Osteoblast (primary cell): ENCODE data around the gene ANKRD33B. TPM values are rescaled to one million over a fixed set of nuclear protein-coding genes. Genes with fewer than 3 reads are reported as not detected.
"Not testable (repeated sequence)": the region's sequence is repeated elsewhere in the genome, so short reads cannot be mapped to it uniquely, and the experiment has no call there.

ENCODE experiments used
- DNase-seq: peaks from one replicate; pipeline ENCODE4 v3.0.0; 2011; ENCODE audit warnings: low spot score, mixed read lengths; ENCODE audit not compliant: insufficient read length; ENCODE audit errors: missing footprints
- H2AFZ ChIP-seq: 2 replicates; pipeline ENCODE4 v1.6.0; 2011; ENCODE audit warnings: mild to moderate bottlenecking, low read length
- H3K27ac ChIP-seq: 2 replicates; pipeline ENCODE4 v1.5.1; 2011; ENCODE audit warnings: mild to moderate bottlenecking, low read depth, low read length, moderate library complexity
- H3K27me3 ChIP-seq: 2 replicates; pipeline ENCODE4 v1.6.0; 2012; ENCODE audit warnings: mild to moderate bottlenecking, control low read depth, inconsistent platforms, low read length, moderate library complexity; ENCODE audit not compliant: insufficient read depth
- H3K36me3 ChIP-seq: 2 replicates; pipeline ENCODE4 v1.5.1; 2011; ENCODE audit warnings: mild to moderate bottlenecking, low read length, control low read depth, moderate library complexity; ENCODE audit not compliant: insufficient read depth
- H3K4me1 ChIP-seq: 2 replicates; pipeline ENCODE4 v1.5.1; 2011; ENCODE audit warnings: mild to moderate bottlenecking, low read length, control low read depth, moderate library complexity; ENCODE audit not compliant: insufficient read depth
- H3K4me2 ChIP-seq: 2 replicates; pipeline ENCODE4 v1.6.0; 2011; ENCODE audit warnings: mild to moderate bottlenecking, low read length; ENCODE audit not compliant: insufficient read depth
- H3K4me3 ChIP-seq: fragments of 200-600 bp; sonication (generic); 3 replicates; pipeline ENCODE4 v1.5.1; 2012; ENCODE audit warnings: mild to moderate bottlenecking, low read length, inconsistent platforms; ENCODE audit not compliant: insufficient read depth
- H3K79me2 ChIP-seq: 2 replicates; pipeline ENCODE4 v1.6.0; 2012; ENCODE audit warnings: mild to moderate bottlenecking, low read length, control low read depth, inconsistent platforms; ENCODE audit not compliant: insufficient read depth
- H3K9me3 ChIP-seq: 2 replicates; pipeline ENCODE4 v1.5.1; 2011; ENCODE audit warnings: low read depth, low read length, control low read depth
- H4K20me1 ChIP-seq: 2 replicates; pipeline ENCODE4 v1.6.0; 2012; ENCODE audit warnings: mild to moderate bottlenecking, low read length, control low read depth; ENCODE audit not compliant: insufficient read depth
- total RNA-seq: library from RNA; depleted of rRNA; stranded (reverse); fragments of >200 nt; gene quantifications from 2 replicates; pipeline ENCODE4 v1.2.3, GENCODE V29; 2012
- TF ChIP-seq, protein P1 (sequence below): IDR thresholded peaks from 2 replicates; pipeline ENCODE4 v1.5.1; 2011; ENCODE audit warnings: mild to moderate bottlenecking, low read depth, low read length, moderate library complexity; ENCODE audit errors: extremely low read depth

ANKRD33B gene
- 5.1 and 5.6 TPM in 2 replicates for total RNA-seq

DNA sequence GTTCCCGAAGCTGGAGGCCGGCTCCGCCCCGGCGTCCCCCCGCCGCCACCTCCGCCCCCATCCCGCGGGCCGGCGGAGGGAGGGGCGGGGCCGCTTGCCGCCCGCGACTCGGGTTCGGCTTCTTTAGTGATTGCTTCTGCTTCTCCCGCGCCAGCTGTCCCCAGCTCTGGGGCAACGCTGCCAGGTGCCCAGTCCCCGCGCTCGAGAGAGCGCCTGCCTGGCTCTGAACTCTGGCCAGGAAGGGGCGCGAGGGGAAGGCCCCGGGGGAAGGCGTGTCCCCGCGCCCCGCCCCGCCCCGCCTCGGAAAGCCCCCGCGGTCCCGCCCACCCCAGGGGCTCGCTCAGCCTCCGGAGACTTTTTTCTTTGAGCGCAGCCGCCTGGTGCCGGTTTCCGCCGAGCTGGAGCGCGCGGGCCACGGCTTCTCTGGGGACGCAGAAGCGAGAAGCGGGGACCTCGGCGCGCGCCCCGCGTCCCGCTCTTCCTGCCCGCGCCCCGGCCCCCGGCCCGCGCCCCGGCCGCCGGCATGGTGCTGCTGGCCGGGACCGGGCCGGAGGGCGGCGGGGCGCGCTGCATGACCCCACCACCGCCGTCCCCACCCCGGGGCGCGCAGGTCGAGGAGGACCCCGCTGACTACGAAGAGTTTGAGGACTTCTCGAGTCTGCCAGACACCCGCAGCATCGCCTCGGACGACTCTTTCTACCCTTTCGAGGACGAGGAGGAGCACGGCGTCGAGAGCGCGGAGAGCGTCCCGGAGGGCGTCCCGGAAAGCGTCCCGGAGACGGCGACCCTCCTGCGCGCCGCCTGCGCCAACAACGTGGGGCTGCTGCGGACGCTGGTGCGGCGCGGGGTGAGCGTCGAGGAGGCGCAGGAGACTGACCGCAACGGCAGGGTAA lies at the start of gene ANKRD33B:
Gene ANKRD33B, plus strand, starts transcription at position 126 of the 893 bp plus-strand sequence. Its CDS starts 398 bp downstream, at position 524.
- peak within 1 kb of the TSS; percentile 70 for H2AFZ ChIP-seq
- peak within 1 kb of the TSS; percentile 78 for H3K4me3 ChIP-seq
- peak within 1 kb of the TSS; percentile 8 for H3K27ac ChIP-seq
- H3K4me2 ChIP-seq = peak within 1 kb of the TSS; percentile 87
- no peaks in the 10 kb centered on the region for H3K9me3 ChIP-seq
- DNase-seq = peak; percentile 90
- TF ChIP-seq, protein P1, sequence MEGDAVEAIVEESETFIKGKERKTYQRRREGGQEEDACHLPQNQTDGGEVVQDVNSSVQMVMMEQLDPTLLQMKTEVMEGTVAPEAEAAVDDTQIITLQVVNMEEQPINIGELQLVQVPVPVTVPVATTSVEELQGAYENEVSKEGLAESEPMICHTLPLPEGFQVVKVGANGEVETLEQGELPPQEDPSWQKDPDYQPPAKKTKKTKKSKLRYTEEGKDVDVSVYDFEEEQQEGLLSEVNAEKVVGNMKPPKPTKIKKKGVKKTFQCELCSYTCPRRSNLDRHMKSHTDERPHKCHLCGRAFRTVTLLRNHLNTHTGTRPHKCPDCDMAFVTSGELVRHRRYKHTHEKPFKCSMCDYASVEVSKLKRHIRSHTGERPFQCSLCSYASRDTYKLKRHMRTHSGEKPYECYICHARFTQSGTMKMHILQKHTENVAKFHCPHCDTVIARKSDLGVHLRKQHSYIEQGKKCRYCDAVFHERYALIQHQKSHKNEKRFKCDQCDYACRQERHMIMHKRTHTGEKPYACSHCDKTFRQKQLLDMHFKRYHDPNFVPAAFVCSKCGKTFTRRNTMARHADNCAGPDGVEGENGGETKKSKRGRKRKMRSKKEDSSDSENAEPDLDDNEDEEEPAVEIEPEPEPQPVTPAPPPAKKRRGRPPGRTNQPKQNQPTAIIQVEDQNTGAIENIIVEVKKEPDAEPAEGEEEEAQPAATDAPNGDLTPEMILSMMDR = no peak
- H3K27me3 ChIP-seq = no peaks in the 10 kb centered on the region
- H4K20me1 ChIP-seq = no peaks in the 10 kb centered on the region
- H3K36me3 ChIP-seq = no peaks in the 10 kb centered on the region
- peaks cover 6% of the 10 kb centered on the region for H3K79me2 ChIP-seq
- H3K4me1 ChIP-seq = peaks cover 14% of the 10 kb centered on the region

DNA sequence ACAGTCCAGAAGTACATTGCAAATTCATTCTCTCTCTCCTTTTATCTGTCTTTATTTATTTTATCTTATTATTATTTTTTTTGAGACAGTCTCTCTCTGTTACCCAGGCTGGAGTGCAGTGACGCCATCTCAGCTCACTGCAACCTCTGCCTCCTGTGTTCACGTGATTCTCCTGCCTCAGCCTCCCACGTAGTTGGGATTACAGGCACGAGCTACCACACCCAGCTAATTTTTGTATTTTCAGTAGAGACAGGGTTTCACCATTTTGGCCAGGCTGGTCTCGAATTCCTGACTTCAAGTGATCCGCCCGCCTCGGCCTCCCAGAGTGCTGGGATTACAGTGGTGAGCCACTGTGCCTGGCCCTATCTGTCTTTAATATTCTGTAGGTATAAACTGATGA lies 49.3 kb upstream of the ANKRD33B start:
- not testable (repeated sequence) for H3K27me3 ChIP-seq, H3K9me3 ChIP-seq, H3K4me2 ChIP-seq, H3K27ac ChIP-seq, DNase-seq, H3K79me2 ChIP-seq, H3K36me3 ChIP-seq, H3K4me3 ChIP-seq, H4K20me1 ChIP-seq, H2AFZ ChIP-seq
- H3K4me1 ChIP-seq = peaks cover 18% of the 10 kb centered on the region

DNA sequence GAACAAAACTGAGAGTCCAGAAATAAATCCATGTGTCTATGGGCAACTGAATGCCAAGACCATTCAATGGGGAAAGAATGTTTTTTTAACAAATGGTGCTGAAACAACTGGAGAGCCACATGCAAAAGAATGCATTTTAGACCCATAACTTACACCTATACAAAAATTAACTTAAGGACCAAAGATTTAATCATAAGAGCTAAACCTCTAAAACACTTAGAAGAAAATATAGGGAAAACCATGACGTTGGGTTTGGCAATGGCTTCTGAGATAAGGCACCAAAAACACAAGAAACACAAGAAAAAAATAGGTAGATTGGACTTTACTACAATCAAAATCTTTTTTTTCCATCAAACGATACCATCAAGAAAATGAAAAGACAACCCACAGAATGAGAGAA lies 48.4 kb upstream of the ANKRD33B start:
- no peaks in the 10 kb centered on the region for H3K79me2 ChIP-seq
- H3K4me2 ChIP-seq = no peak overlapping the region
- no peak overlapping the region for H3K4me3 ChIP-seq
- H3K27ac ChIP-seq = no peak overlapping the region
- TF ChIP-seq, protein P1 = no peak
- no peak for DNase-seq
- peaks cover 18% of the 10 kb centered on the region for H3K4me1 ChIP-seq
- no peak overlapping the region for H2AFZ ChIP-seq
- H3K27me3 ChIP-seq = peaks cover 2% of the 10 kb centered on the region
- no peaks in the 10 kb centered on the region for H4K20me1 ChIP-seq
- no peaks in the 10 kb centered on the region for H3K36me3 ChIP-seq
- H3K9me3 ChIP-seq = no peaks in the 10 kb centered on the region

DNA sequence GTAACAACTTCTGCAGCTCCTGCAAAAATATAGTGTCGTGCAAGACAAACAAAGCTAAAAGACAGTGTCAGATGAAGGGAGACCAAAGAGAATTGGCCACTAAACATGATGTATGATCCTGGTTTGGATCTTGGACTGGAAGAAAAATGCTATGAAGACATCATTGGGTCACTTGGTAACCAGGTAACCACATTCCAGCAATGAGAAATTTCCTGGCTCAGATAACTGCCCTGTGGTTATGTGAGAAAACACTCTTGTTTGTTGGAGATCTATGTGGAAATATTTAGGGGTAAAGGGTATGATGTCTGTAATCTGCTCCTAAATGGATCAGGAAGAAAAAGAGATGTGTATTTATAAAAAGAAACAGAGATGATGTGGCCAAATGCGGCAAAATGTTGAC lies 45.5 kb upstream of the ANKRD33B start:
- no peak overlapping the region for H2AFZ ChIP-seq
- H3K9me3 ChIP-seq = no peaks in the 10 kb centered on the region
- H3K36me3 ChIP-seq = no peaks in the 10 kb centered on the region
- TF ChIP-seq, protein P1 = no peak
- H3K4me3 ChIP-seq = no peak overlapping the region
- peaks cover 16% of the 10 kb centered on the region for H3K4me1 ChIP-seq
- no peaks in the 10 kb centered on the region for H3K79me2 ChIP-seq
- DNase-seq = no peak
- H3K27ac ChIP-seq = no peak overlapping the region
- H3K27me3 ChIP-seq = peaks cover 2% of the 10 kb centered on the region
- H3K4me2 ChIP-seq = no peak overlapping the region
- no peaks in the 10 kb centered on the region for H4K20me1 ChIP-seq
